Measurements from ENCODE around the gene SYMPK.

Gene SYMPK

GRCh38 chr19:45886427-45887199 lies 23.7 kb upstream of the SYMPK start:
- peak overlapping the region; percentile 66 for H3K4me3 ChIP-seq (ENCODE audit: low read depth, low read length)
- peak; percentile 75 for DNase-seq (ENCODE audit: low read depth)

- peak within 1 kb of the TSS; percentile 66 for H3K4me3 ChIP-seq (ENCODE audit: low read depth, low read length)
- peak; percentile 79 for DNase-seq (ENCODE audit: low read depth)
These were observed 22.8 kb upstream of the SYMPK start, which contains the start of gene IRF2BP1 for GRCh38 chr19:45885556-45886426. TSS of gene IRF2BP1 (minus strand) at chr19:45886141. CDS start at chr19:45885774, 367 bp downstream.

GRCh38 chr19:45884682-45885555 lies 22.0 kb upstream of the SYMPK start:
- DNase-seq (ENCODE audit: low read depth) = no peak
- peak overlapping the region; percentile 66 for H3K4me3 ChIP-seq (ENCODE audit: low read depth, low read length)

GRCh38 chr19:45883881-45884681 lies 21.1 kb upstream of the SYMPK start:
- DNase-seq (ENCODE audit: low read depth) = no peak
- H3K4me3 ChIP-seq (ENCODE audit: low read depth, low read length) = no peak overlapping the region

GRCh38 chr19:45883586-45883880 lies 20.6 kb upstream of the SYMPK start:
- no peak overlapping the region for H3K4me3 ChIP-seq (ENCODE audit: low read depth, low read length)
- no peak for DNase-seq (ENCODE audit: low read depth)

GRCh38 chr19:45882652-45883585 lies 20.0 kb upstream of the SYMPK start:
- H3K4me3 ChIP-seq (ENCODE audit: low read depth, low read length) = no peak overlapping the region
- DNase-seq (ENCODE audit: low read depth) = peak; percentile 31

- no peak overlapping the region for H3K4me3 ChIP-seq (ENCODE audit: low read depth, low read length)
- no peak for DNase-seq (ENCODE audit: low read depth)
These were observed 19.1 kb upstream of the SYMPK start for GRCh38 chr19:45881909-45882528.

GRCh38 chr19:45881082-45881908 lies 18.3 kb upstream of the SYMPK start:
- H3K4me3 ChIP-seq (ENCODE audit: low read depth, low read length) = no peak overlapping the region

GRCh38 chr19:45879971-45880370 lies 17.0 kb upstream of the SYMPK start:
- H3K4me3 ChIP-seq (ENCODE audit: low read depth, low read length) = no peak overlapping the region
- DNase-seq (ENCODE audit: low read depth) = no peak

More at GRCh38 chr19:45881082-45881908, 18.3 kb upstream of the SYMPK start:
- no peak for DNase-seq (ENCODE audit: low read depth)

- no peak overlapping the region for H3K4me3 ChIP-seq (ENCODE audit: low read depth, low read length)
- DNase-seq (ENCODE audit: low read depth) = no peak
These were observed 16.1 kb upstream of the SYMPK start for GRCh38 chr19:45879055-45879454.

- no peak overlapping the region for H3K4me3 ChIP-seq (ENCODE audit: low read depth, low read length)
- DNase-seq (ENCODE audit: low read depth) = no peak
These were observed 15.3 kb upstream of the SYMPK start for GRCh38 chr19:45878043-45878794.

- no peak for DNase-seq (ENCODE audit: low read depth)
- H3K4me3 ChIP-seq (ENCODE audit: low read depth, low read length) = peak overlapping the region; percentile 11
These were observed 13.7 kb upstream of the SYMPK start for GRCh38 chr19:45876411-45877197.

- DNase-seq (ENCODE audit: low read depth) = no peak
- no peak overlapping the region for H3K4me3 ChIP-seq (ENCODE audit: low read depth, low read length)
These were observed 13.1 kb upstream of the SYMPK start for GRCh38 chr19:45876161-45876410.

- H3K4me3 ChIP-seq (ENCODE audit: low read depth, low read length) = no peak overlapping the region
- no peak for DNase-seq (ENCODE audit: low read depth)
These were observed 11.6 kb upstream of the SYMPK start for GRCh38 chr19:45874620-45874966.

GRCh38 chr19:45873219-45873772 lies 10.3 kb upstream of the SYMPK start:
- H3K4me3 ChIP-seq (ENCODE audit: low read depth, low read length) = no peak overlapping the region
- DNase-seq (ENCODE audit: low read depth) = no peak

All from skeletal muscle cell (primary cell).